Astrocyte (in vitro differentiated cells and primary cell): Measurements from ENCODE around the gene SNRPD1. TPM values are rescaled to one million over a fixed set of nuclear protein-coding genes. Genes with fewer than 3 reads are reported as not detected.
"Not testable (repeated sequence)": the region's sequence is repeated elsewhere in the genome, so short reads cannot be mapped to it uniquely, and the experiment has no call there.

ENCODE experiments used
- DNase-seq: peaks from one replicate; pipeline ENCODE4 v3.0.0-alpha.2; 2010; ENCODE audit warnings: low read depth
- FAIRE-seq: peaks from 2 replicates; lab custom pipeline; 2011; peaks lifted over from hg19 to GRCh38; lab: Jason Lieb, UNC
- H2AFZ ChIP-seq: 2 replicates; pipeline ENCODE4 v1.6.0; 2012; ENCODE audit warnings: low read depth, low read length, inconsistent platforms
- H3K27ac ChIP-seq: 2 replicates; pipeline ENCODE4 v1.5.1; 2011; ENCODE audit warnings: low read depth, low read length, inconsistent platforms
- H3K27me3 ChIP-seq: 2 replicates; pipeline ENCODE4 v1.6.0; 2011; ENCODE audit warnings: low read length, inconsistent platforms; ENCODE audit not compliant: insufficient read depth
- H3K36me3 ChIP-seq: 2 replicates; pipeline ENCODE4 v1.5.1; 2011; ENCODE audit warnings: low read length, inconsistent platforms; ENCODE audit not compliant: insufficient read depth
- H3K4me1 ChIP-seq: 2 replicates; pipeline ENCODE4 v1.5.1; 2011; ENCODE audit warnings: low read length, inconsistent platforms; ENCODE audit not compliant: insufficient read depth
- H3K4me2 ChIP-seq: 2 replicates; pipeline ENCODE4 v1.6.0; 2012; ENCODE audit warnings: low read length, inconsistent platforms
- H3K4me3 ChIP-seq: 2 replicates; pipeline ENCODE4 v1.5.1; 2011; ENCODE audit warnings: low read depth, mild to moderate bottlenecking, low read length, inconsistent platforms; ENCODE audit not compliant: insufficient read depth
- H3K79me2 ChIP-seq: 2 replicates; pipeline ENCODE4 v1.6.0; 2012; ENCODE audit warnings: mild to moderate bottlenecking, low read length, inconsistent platforms; ENCODE audit not compliant: insufficient read depth
- H3K9ac ChIP-seq: 2 replicates; pipeline ENCODE4 v1.6.0; 2012; ENCODE audit warnings: mild to moderate bottlenecking, low read length, inconsistent platforms
- H3K9me3 ChIP-seq: 2 replicates; pipeline ENCODE4 v1.5.1; 2012; ENCODE audit warnings: low read depth, mild to moderate bottlenecking, low read length, inconsistent platforms; ENCODE audit not compliant: insufficient read depth
- H4K20me1 ChIP-seq: 2 replicates; pipeline ENCODE4 v1.6.0; 2012; ENCODE audit warnings: low read length, inconsistent platforms; ENCODE audit not compliant: insufficient read depth
- H3K27ac Mint-ChIP-seq: one replicate; pipeline ENCODE4 v1.8.0; 2021; ENCODE audit warnings: mild to moderate bottlenecking, mixed read lengths; ENCODE audit not compliant: unreplicated experiment
- H3K27me3 Mint-ChIP-seq: one replicate; pipeline ENCODE4 v1.8.0; 2021; ENCODE audit warnings: low read depth, mixed read lengths; ENCODE audit not compliant: unreplicated experiment
- H3K36me3 Mint-ChIP-seq: one replicate; pipeline ENCODE4 v1.8.0; 2021; ENCODE audit warnings: low read depth, mixed read lengths; ENCODE audit not compliant: unreplicated experiment
- H3K4me1 Mint-ChIP-seq: one replicate; pipeline ENCODE4 v1.8.0; 2021; ENCODE audit warnings: low read depth, mixed read lengths; ENCODE audit not compliant: unreplicated experiment
- H3K4me3 Mint-ChIP-seq: one replicate; pipeline ENCODE4 v1.8.0; 2021; ENCODE audit warnings: mild to moderate bottlenecking, moderate library complexity, mixed read lengths; ENCODE audit not compliant: unreplicated experiment
- H3K9me3 Mint-ChIP-seq: one replicate; pipeline ENCODE4 v1.8.0; 2021; ENCODE audit warnings: mild to moderate bottlenecking, mixed read lengths; ENCODE audit not compliant: unreplicated experiment
- EZH2 ChIP-seq: IDR thresholded peaks from 2 replicates; pipeline ENCODE4 v1.6.1; 2012; ENCODE audit warnings: mild to moderate bottlenecking, low read length, inconsistent platforms; ENCODE audit not compliant: insufficient read depth
- total RNA-seq: library from RNA; stranded (reverse); gene quantifications from 2 replicates; pipeline ENCODE4 v1.2.1, GENCODE V29; 2021
- TF ChIP-seq, protein P1 (sequence below): IDR thresholded peaks from 2 replicates; pipeline ENCODE4 v1.5.1; 2011; ENCODE audit warnings: low read depth, mild to moderate bottlenecking, inconsistent platforms, low read length, moderate library complexity; ENCODE audit not compliant: insufficient read depth

SNRPD1 gene
- total RNA-seq, 1 donor from 2014 or later = 60.6 TPM

DNA sequence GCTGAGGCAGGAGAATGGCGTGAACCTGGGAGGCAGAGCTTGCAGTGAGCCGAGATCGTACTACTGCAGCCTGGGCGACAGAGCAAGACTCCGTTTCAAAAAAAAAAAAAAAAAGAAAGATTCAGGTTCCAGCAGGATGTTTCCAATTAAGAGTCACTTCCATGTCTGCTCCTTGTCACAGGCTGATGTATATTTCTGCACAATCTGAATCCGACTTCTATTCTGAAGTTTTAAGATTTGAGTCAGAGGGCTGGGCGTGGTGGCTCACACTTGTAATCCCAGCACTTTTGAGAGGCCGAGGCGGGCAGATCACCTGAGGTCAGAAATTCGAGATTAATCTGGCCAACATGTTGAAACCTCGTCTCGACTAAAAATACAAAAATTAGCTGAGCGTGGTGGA lies 24.7 kb downstream of the SNRPD1 start:
- Mint-ChIP-seq H3K27ac (no peak overlapping the region), H3K4me1 (peaks cover 2% of the 10 kb centered on the region), H3K9me3 (no peaks in the 10 kb centered on the region), H3K36me3 (peaks cover 9% of the 10 kb centered on the region), H3K27me3 (no peaks in the 10 kb centered on the region), H3K4me3 (no peak overlapping the region)
- H4K20me1 ChIP-seq = no peaks in the 10 kb centered on the region
- H3K27ac ChIP-seq = no peak overlapping the region
- FAIRE-seq (no peak), DNase-seq (no peak)
- TF ChIP-seq, protein P1, sequence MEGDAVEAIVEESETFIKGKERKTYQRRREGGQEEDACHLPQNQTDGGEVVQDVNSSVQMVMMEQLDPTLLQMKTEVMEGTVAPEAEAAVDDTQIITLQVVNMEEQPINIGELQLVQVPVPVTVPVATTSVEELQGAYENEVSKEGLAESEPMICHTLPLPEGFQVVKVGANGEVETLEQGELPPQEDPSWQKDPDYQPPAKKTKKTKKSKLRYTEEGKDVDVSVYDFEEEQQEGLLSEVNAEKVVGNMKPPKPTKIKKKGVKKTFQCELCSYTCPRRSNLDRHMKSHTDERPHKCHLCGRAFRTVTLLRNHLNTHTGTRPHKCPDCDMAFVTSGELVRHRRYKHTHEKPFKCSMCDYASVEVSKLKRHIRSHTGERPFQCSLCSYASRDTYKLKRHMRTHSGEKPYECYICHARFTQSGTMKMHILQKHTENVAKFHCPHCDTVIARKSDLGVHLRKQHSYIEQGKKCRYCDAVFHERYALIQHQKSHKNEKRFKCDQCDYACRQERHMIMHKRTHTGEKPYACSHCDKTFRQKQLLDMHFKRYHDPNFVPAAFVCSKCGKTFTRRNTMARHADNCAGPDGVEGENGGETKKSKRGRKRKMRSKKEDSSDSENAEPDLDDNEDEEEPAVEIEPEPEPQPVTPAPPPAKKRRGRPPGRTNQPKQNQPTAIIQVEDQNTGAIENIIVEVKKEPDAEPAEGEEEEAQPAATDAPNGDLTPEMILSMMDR = no peak
- no peak for TF ChIP-seq EZH2
- no peaks in the 10 kb centered on the region for H3K9me3 ChIP-seq
- no peak overlapping the region for H3K9ac ChIP-seq
- H3K79me2 ChIP-seq = no peaks in the 10 kb centered on the region
- no peaks in the 10 kb centered on the region for H3K27me3 ChIP-seq
- H3K4me1 ChIP-seq = no peaks in the 10 kb centered on the region
- H3K36me3 ChIP-seq = peaks cover 7% of the 10 kb centered on the region
- H3K4me2 ChIP-seq = no peak overlapping the region
- H3K4me3 ChIP-seq = no peak overlapping the region
- H2AFZ ChIP-seq = no peak overlapping the region

DNA sequence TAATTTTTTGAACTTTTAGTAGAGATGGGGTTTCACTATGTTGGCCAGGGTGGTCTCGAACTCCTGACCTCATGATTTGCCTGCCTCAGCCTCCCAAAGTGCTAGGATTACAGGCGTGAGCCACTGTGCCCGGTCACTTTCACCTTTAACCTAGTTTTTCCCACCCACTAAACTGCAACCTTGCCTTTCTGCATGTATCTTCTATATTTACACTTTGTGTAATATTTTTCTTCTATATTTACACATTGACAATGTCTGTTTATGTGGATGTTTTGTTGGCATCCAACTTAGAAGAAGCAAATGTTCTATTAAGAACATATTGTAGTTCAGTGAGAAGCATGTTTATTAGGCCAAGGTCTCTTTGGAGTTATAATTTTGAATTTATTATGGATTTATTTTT lies 26.7 kb downstream of the SNRPD1 start:
- no peaks in the 10 kb centered on the region for H3K9me3 Mint-ChIP-seq
- peaks cover 6% of the 10 kb centered on the region for H3K36me3 Mint-ChIP-seq
- no peak overlapping the region for H3K27ac ChIP-seq
- DNase-seq = no peak
- H3K4me1 Mint-ChIP-seq = peaks cover 2% of the 10 kb centered on the region
- H4K20me1 ChIP-seq = no peaks in the 10 kb centered on the region
- no peaks in the 10 kb centered on the region for H3K27me3 ChIP-seq
- no peak overlapping the region for H3K27ac Mint-ChIP-seq
- TF ChIP-seq, protein P1 = no peak
- TF ChIP-seq EZH2 = no peak
- H3K36me3 ChIP-seq = no peaks in the 10 kb centered on the region
- no peaks in the 10 kb centered on the region for H3K79me2 ChIP-seq
- no peaks in the 10 kb centered on the region for H3K9me3 ChIP-seq
- H3K4me2 ChIP-seq = no peak overlapping the region
- H3K27me3 Mint-ChIP-seq = no peaks in the 10 kb centered on the region
- no peak for FAIRE-seq
- H3K4me1 ChIP-seq = no peaks in the 10 kb centered on the region
- no peak overlapping the region for H3K9ac ChIP-seq
- H3K4me3 Mint-ChIP-seq = no peak overlapping the region
- no peak overlapping the region for H3K4me3 ChIP-seq
- H2AFZ ChIP-seq = no peak overlapping the region

DNA sequence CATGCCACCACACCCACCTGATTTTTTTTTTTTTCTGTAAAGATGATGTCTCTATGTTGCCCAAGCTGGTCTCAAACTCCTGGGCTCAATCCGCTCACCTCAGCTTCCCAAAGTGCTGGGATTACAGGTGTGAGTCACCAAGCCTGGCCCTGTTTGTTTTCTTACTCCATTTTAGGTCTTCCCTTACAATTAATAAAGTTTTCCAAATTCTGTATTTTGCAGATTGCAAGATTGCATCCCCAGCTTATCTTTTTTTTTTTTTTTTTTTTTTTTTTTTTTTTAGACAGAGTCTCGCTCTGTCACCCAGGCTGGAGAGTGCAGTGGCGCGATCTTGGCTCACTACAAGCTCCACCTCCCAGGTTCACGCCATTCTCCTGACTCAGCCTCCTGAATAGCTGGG lies 28.3 kb downstream of the SNRPD1 start:
- H4K20me1 ChIP-seq, H3K36me3 ChIP-seq, H3K4me3 Mint-ChIP-seq, H3K9ac ChIP-seq, H3K79me2 ChIP-seq, FAIRE-seq, H3K4me3 ChIP-seq, DNase-seq, H3K4me1 ChIP-seq, H3K9me3 Mint-ChIP-seq, H3K27me3 ChIP-seq, H3K4me2 ChIP-seq, H3K36me3 Mint-ChIP-seq, H2AFZ ChIP-seq, H3K9me3 ChIP-seq, H3K4me1 Mint-ChIP-seq, H3K27ac Mint-ChIP-seq, H3K27ac ChIP-seq, H3K27me3 Mint-ChIP-seq: not testable (repeated sequence)
